Globus pallidus (tissue), 1 donor: ENCODE results near the gene CUX1.
A peak's percentile ranks its signal among the peaks of the same experiment; 100 is the strongest.
"Not testable (repeated sequence)": the region's sequence is repeated elsewhere in the genome, so short reads cannot be mapped to it uniquely, and the experiment has no call there.

Source experiments
- DNase-seq: peaks from one replicate; pipeline ENCODE4 v3.0.0-alpha.2; 2015; ENCODE audit warnings: low spot score

CUX1 gene

GRCh38 chr7:101795461-101795860 is 22.0 kb upstream of the CUX1 start:
- DNase-seq: no peak

GRCh38 chr7:101798173-101798572 is 19.3 kb upstream of the CUX1 start:
- not testable (repeated sequence) for DNase-seq

GRCh38 chr7:101803203-101804087 is 14.0 kb upstream of the CUX1 start:
- DNase-seq: no peak

GRCh38 chr7:101804088-101804963 is 13.1 kb upstream of the CUX1 start:
- no peak for DNase-seq

GRCh38 chr7:101804967-101805366 is 12.5 kb upstream of the CUX1 start:
- no peak for DNase-seq

GRCh38 chr7:101812595-101812994 is 4.8 kb upstream of the CUX1 start:
- DNase-seq: no peak

GRCh38 chr7:101813402-101814019 is 3.9 kb upstream of the CUX1 start:
- no peak for DNase-seq

GRCh38 chr7:101814081-101814990 is 3.1 kb upstream of the CUX1 start:
- peak; percentile 60 for DNase-seq

GRCh38 chr7:101814991-101815825 is 2.2 kb upstream of the CUX1 start:
- DNase-seq: peak; percentile 46

GRCh38 chr7:101815826-101816594 is 1.4 kb upstream of the CUX1 start:
- DNase-seq: peak; percentile 66

GRCh38 chr7:101816595-101817470 is 593 bp upstream of the CUX1 start:
- peak; percentile 49 for DNase-seq

GRCh38 chr7:101818287-101819071 is 1.1 kb downstream of the CUX1 start:
- no peak for DNase-seq

GRCh38 chr7:101819183-101819582 is 1.8 kb downstream of the CUX1 start:
- DNase-seq: no peak

- DNase-seq: no peak
These were observed 2.6 kb downstream of the CUX1 start for GRCh38 chr7:101819913-101820522.

GRCh38 chr7:101820703-101821102 is 3.3 kb downstream of the CUX1 start:
- no peak for DNase-seq

- not testable (repeated sequence) for DNase-seq
These were observed 5.2 kb downstream of the CUX1 start for GRCh38 chr7:101822632-101823031.

- DNase-seq: no peak
These were observed 5.7 kb downstream of the CUX1 start for GRCh38 chr7:101823096-101823495.
